Measurements from ENCODE around the gene ARHGAP10. TPM values are rescaled to one million over a fixed set of nuclear protein-coding genes. Genes with fewer than 3 reads are reported as not detected.
A peak's percentile ranks its signal among the peaks of the same experiment; 100 is the strongest.

Gene ARHGAP10
- total RNA-seq, 4 donors from 2014 or later = 186 to 296 (median 192) TPM

- H3K9me3 ChIP-seq = no peaks in the 10 kb centered on the region
- peak overlapping the region in 2 of 4 donors; percentile 4 to 7 for H3K4me3 ChIP-seq
- no peak for DNase-seq (ENCODE audit: extremely low spot score)
- intact Hi-C loops (cut with DNase I) = loop anchor here (10.0 kb wide), 1 partner anchor 78 kb away; the partner anchor contains the start of gene ARHGAP10
- peak overlapping the region; percentile 75 to 82 (median 76) for H3K27ac ChIP-seq (replicated peaks in 1 of 4)
- no peaks in the 10 kb centered on the region for H3K36me3 ChIP-seq
- no peaks in the 10 kb centered on the region for H3K27me3 ChIP-seq
- peaks cover 82 to 100% (median 96%) of the 10 kb centered on the region in 4 donors for H3K4me1 ChIP-seq
- TF ChIP-seq CTCF (IDR thresholded peaks at IDR 0.05) (no peak), EP300 (IDR thresholded peaks at IDR 0.05) (no peak), POLR2AphosphoS5 (IDR thresholded peaks at IDR 0.05) (peak in 1 of 2 donors; percentile 19), POLR2A (IDR thresholded peaks at IDR 0.05; ENCODE audit: low read depth) (no peak)
- 34% methylated on average over 7 of the region's 7 CpGs for WGBS
Measured at GRCh38 chr4:147813109-147813773, 81.4 kb downstream of the ARHGAP10 start.

- no peak for DNase-seq (ENCODE audit: extremely low spot score)
- H3K27me3 ChIP-seq = no peaks in the 10 kb centered on the region
- H3K4me3 ChIP-seq = no peak overlapping the region
- intact Hi-C loops (cut with DNase I) = loop anchor here (10.0 kb wide), 1 partner anchor 79 kb away; the partner anchor contains the start of gene ARHGAP10
- 79% methylated on average over 6 of the region's 6 CpGs for WGBS
- peaks cover 76 to 99% (median 93%) of the 10 kb centered on the region in 4 donors for H3K4me1 ChIP-seq
- H3K9me3 ChIP-seq = no peaks in the 10 kb centered on the region
- H3K36me3 ChIP-seq = no peaks in the 10 kb centered on the region
- no peak for TF ChIP-seq POLR2AphosphoS5 (IDR thresholded peaks at IDR 0.05)
- H3K27ac ChIP-seq (replicated peaks in 1 of 4) = peak overlapping the region; percentile 75 to 82 (median 76)
Measured at GRCh38 chr4:147813973-147814372, 82.1 kb downstream of the ARHGAP10 start.

GRCh38 chr4:147814376-147814775 is 82.5 kb downstream of the ARHGAP10 start:
- peaks cover 75 to 99% (median 89%) of the 10 kb centered on the region in 4 donors for H3K4me1 ChIP-seq
- H3K27ac ChIP-seq (replicated peaks in 1 of 4) = peak overlapping the region; percentile 75 to 82 (median 76)
- H3K36me3 ChIP-seq = no peaks in the 10 kb centered on the region
- WGBS = 77% methylated on average over 3 of the region's 3 CpGs
- no peak overlapping the region for H3K4me3 ChIP-seq
- intact Hi-C loops (cut with DNase I) = loop anchor here (10.0 kb wide), 1 partner anchor 80 kb away; the partner anchor contains the start of gene ARHGAP10
- no peaks in the 10 kb centered on the region for H3K27me3 ChIP-seq
- TF ChIP-seq EP300 (IDR thresholded peaks at IDR 0.05) (no peak), CTCF (IDR thresholded peaks at IDR 0.05) (no peak), POLR2AphosphoS5 (IDR thresholded peaks at IDR 0.05) (no peak)
- no peaks in the 10 kb centered on the region for H3K9me3 ChIP-seq
- DNase-seq (ENCODE audit: extremely low spot score) = no peak

- intact Hi-C loops (cut with DNase I) = loop anchor here (10.0 kb wide), 1 partner anchor 81 kb away; the partner anchor contains the start of gene ARHGAP10
- no peaks in the 10 kb centered on the region for H3K9me3 ChIP-seq
- H3K27ac ChIP-seq (replicated peaks in 1 of 4) = peak overlapping the region; percentile 75 to 82 (median 76)
- no peak overlapping the region for H3K4me3 ChIP-seq
- H3K4me1 ChIP-seq = peaks cover 73 to 99% (median 91%) of the 10 kb centered on the region in 4 donors
- H3K27me3 ChIP-seq = no peaks in the 10 kb centered on the region
- no peak for TF ChIP-seq POLR2AphosphoS5 (IDR thresholded peaks at IDR 0.05)
- 77% methylated on average over 5 of the region's 5 CpGs for WGBS
- H3K36me3 ChIP-seq = no peaks in the 10 kb centered on the region
- no peak for DNase-seq (ENCODE audit: extremely low spot score)
Measured at GRCh38 chr4:147815741-147816140, 83.9 kb downstream of the ARHGAP10 start.

- Histone ChIP-seq H3K9me3 (no peaks in the 10 kb centered on the region), H3K36me3 (no peaks in the 10 kb centered on the region), H3K4me1 (peaks cover 75 to 99% (median 93%) of the 10 kb centered on the region in 4 donors), H3K27ac (replicated peaks in 1 of 4) (peak overlapping the region; percentile 75 to 82 (median 76)), H3K4me3 (no peak overlapping the region), H3K27me3 (no peaks in the 10 kb centered on the region)
- WGBS = 56% methylated on average over 4 of the region's 4 CpGs
- DNase-seq (ENCODE audit: extremely low spot score) = no peak
- intact Hi-C loops (cut with DNase I) = loop anchor here (10.0 kb wide), 1 partner anchor 82 kb away; the partner anchor contains the start of gene ARHGAP10
- TF ChIP-seq POLR2AphosphoS5 (IDR thresholded peaks at IDR 0.05) (peak; percentile 22 to 55), CTCF (IDR thresholded peaks at IDR 0.05) (no peak)
Measured at GRCh38 chr4:147816382-147817254, 84.7 kb downstream of the ARHGAP10 start.

Measured in esophagus muscularis mucosa (tissue), 4 donors.